GM23338 (cell line): ENCODE results near the gene USP33. TPM values are rescaled to one million over a fixed set of nuclear protein-coding genes. Genes with fewer than 3 reads are reported as not detected.

Source experiments
- ATAC-seq: fragments of 200-7000 bp; cut with Tn5 transposase; 3 replicates; pipeline ENCODE4 v1.9.1; 2020
- DNase-seq: peaks from one replicate; pipeline ENCODE4 v3.0.0-alpha.2; 2015; ENCODE audit warnings: low spot score
- H2AFZ ChIP-seq: fragments of 200-600 bp; sonication (generic); 2 replicates; pipeline ENCODE4 v1.8.0; 2016; ENCODE audit warnings: antibody characterized with exemption, mild to moderate bottlenecking, moderate library complexity
- H3F3A ChIP-seq: fragments of 200-600 bp; sonication (generic); replicated peaks from 2 replicates; pipeline ENCODE4 v1.8.0; 2017; ENCODE audit warnings: antibody characterized with exemption, mixed run types, low read depth
- H3K27ac ChIP-seq: fragments of 200-600 bp; sonication (generic); 2 replicates; pipeline ENCODE4 v1.6.1; 2016; ENCODE audit warnings: low read depth
- H3K27me3 ChIP-seq: fragments of 200-600 bp; sonication (generic); 2 replicates; pipeline ENCODE4 v1.8.0; 2016; ENCODE audit warnings: mild to moderate bottlenecking, mixed run types, moderate library complexity; ENCODE audit not compliant: insufficient read depth
- H3K36me3 ChIP-seq: fragments of 200-600 bp; sonication (generic); 2 replicates; pipeline ENCODE4 v1.8.0; 2016; ENCODE audit warnings: mild to moderate bottlenecking; ENCODE audit not compliant: insufficient read depth
- H3K4me1 ChIP-seq: fragments of 200-600 bp; sonication (generic); 2 replicates; pipeline ENCODE4 v1.8.0; 2016; ENCODE audit warnings: mild to moderate bottlenecking, moderate library complexity; ENCODE audit not compliant: insufficient read depth
- H3K4me2 ChIP-seq: fragments of 200-600 bp; sonication (generic); 2 replicates; pipeline ENCODE4 v1.7.1; 2017; ENCODE audit warnings: mixed run types
- H3K4me3 ChIP-seq: fragments of 200-600 bp; sonication (generic); 2 replicates; pipeline ENCODE4 v1.6.1; 2016; ENCODE audit warnings: mixed run types
- H3K79me2 ChIP-seq: fragments of 200-600 bp; sonication (generic); replicated peaks from 2 replicates; pipeline ENCODE4 v1.8.0; 2017; ENCODE audit warnings: mild to moderate bottlenecking; ENCODE audit not compliant: insufficient read depth
- H3K9me2 ChIP-seq: fragments of 200-600 bp; sonication (generic); 2 replicates; pipeline ENCODE4 v1.8.0; 2017; ENCODE audit not compliant: insufficient read depth
- H4K20me1 ChIP-seq: fragments of 200-600 bp; sonication (generic); replicated peaks from 2 replicates; pipeline ENCODE4 v1.8.0; 2017; ENCODE audit warnings: mild to moderate bottlenecking; ENCODE audit not compliant: insufficient read depth
- H3K27ac Mint-ChIP-seq: 2 replicates; pipeline ENCODE4 v1.8.0; 2020; ENCODE audit warnings: inconsistent platforms, mild to moderate bottlenecking, moderate library complexity, mixed read lengths
- H3K27me3 Mint-ChIP-seq: 3 replicates; pipeline ENCODE4 v1.8.0; 2022; ENCODE audit warnings: low read depth, mild to moderate bottlenecking, moderate library complexity, mixed read lengths, inconsistent platforms; ENCODE audit not compliant: insufficient read depth, poor library complexity
- H3K36me3 Mint-ChIP-seq: 3 replicates; pipeline ENCODE4 v1.8.0; 2021; ENCODE audit warnings: low read depth, mild to moderate bottlenecking, inconsistent platforms, moderate library complexity, mixed read lengths
- H3K4me1 Mint-ChIP-seq: 3 replicates; pipeline ENCODE4 v1.8.0; 2020; ENCODE audit warnings: mild to moderate bottlenecking, inconsistent platforms, mixed read lengths
- H3K4me3 Mint-ChIP-seq: 3 replicates; pipeline ENCODE4 v1.8.0; 2021; ENCODE audit warnings: moderate library complexity, mild to moderate bottlenecking, inconsistent platforms, mixed read lengths
- H3K9me3 Mint-ChIP-seq: 3 replicates; pipeline ENCODE4 v1.8.0; 2020; ENCODE audit warnings: moderate library complexity, mild to moderate bottlenecking, inconsistent platforms, mixed read lengths
- CREB1 ChIP-seq: fragments of 250-450 bp; sonication (Bioruptor Pico); IDR thresholded peaks from 2 replicates; pipeline ENCODE4 v1.5.0; 2020; ENCODE audit warnings: low read depth, mild to moderate bottlenecking, moderate library complexity
- EZH2phosphoT487 ChIP-seq: fragments of 200-600 bp; sonication (generic); IDR thresholded peaks from one replicate; pipeline ENCODE4 v1.8.1; 2018; ENCODE audit warnings: antibody characterized with exemption; ENCODE audit not compliant: unreplicated experiment
- JUNB ChIP-seq: IDR thresholded peaks from one replicate; pipeline ENCODE4 v1.6.1; 2016; ENCODE audit warnings: antibody characterized with exemption; ENCODE audit not compliant: unreplicated experiment
- NANOG ChIP-seq: IDR thresholded peaks from 2 replicates; pipeline ENCODE4 v1.6.1; 2016; ENCODE audit warnings: antibody characterized with exemption, borderline replicate concordance
- POLR2AphosphoS5 ChIP-seq: IDR thresholded peaks from 2 replicates; pipeline ENCODE4 v1.6.1; 2016; ENCODE audit warnings: antibody characterized with exemption, low read depth
- ZNF331 ChIP-seq: fragments of 250-450 bp; sonication (Bioruptor Pico); IDR thresholded peaks from 2 replicates; pipeline ENCODE4 v1.5.0; 2020; ENCODE audit warnings: low read depth, mild to moderate bottlenecking, moderate library complexity
- polyA plus RNA-seq: library from polyadenylated mRNA; unstranded; fragments of >200 nt; fragmentation: Nextera tagmentation; extraction: Ambion mirVana; gene quantifications from 2 replicates; pipeline ENCODE4 v1.2.1, GENCODE V29; 2016
- total RNA-seq: library from RNA; depleted of rRNA; stranded (reverse); fragments of >200 nt; shearing (Covaris generic); gene quantifications from 2 replicates; pipeline ENCODE4 v1.2.3, GENCODE V29; 2014
- TF ChIP-seq, protein P1 (sequence below): fragments of 250-450 bp; sonication (Bioruptor Pico); IDR thresholded peaks from 2 replicates; pipeline ENCODE4 v1.5.0; 2020; ENCODE audit warnings: mild to moderate bottlenecking, moderate library complexity
- TF ChIP-seq, protein P2 (sequence below), 2 experiments: fragments of 200-600 bp in 1 of 2; sonication (generic) in 1 of 2; conservative IDR thresholded peaks; 2 replicates each; pipeline versions ENCODE4 v1.5.1 to v1.6.1; 2016 to 2017; ENCODE audit warnings: antibody characterized with exemption in 2 of 2, low read depth in 2 of 2, mild to moderate bottlenecking in 2 of 2, moderate library complexity in 1 of 2

The USP33 gene
- total and polyA plus RNA-seq, 2 experiments from 2014 or later, result 42.4 to 63.9 TPM

DNA sequence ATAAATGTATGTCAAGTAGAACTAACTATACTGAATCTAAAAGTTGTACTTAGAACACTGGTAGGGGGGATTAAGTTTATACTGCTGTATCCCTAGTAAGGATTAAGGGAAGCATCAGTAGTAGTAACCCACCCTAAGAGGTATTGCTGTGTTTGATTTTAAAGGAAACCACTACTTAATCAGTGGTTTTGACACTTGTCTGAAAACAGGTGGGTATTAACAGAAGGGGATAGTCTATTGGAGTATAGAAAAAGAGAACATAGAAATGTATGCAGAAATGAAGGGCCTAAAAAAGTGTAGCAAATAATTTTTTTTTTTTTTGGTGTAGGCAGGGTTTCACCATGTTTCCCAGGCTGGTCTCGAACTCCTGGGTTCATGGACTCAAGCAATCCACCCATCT lies 22.0 kb upstream of the USP33 start:
- Mint-ChIP-seq H3K9me3 (peaks cover 18% of the 10 kb centered on the region), H3K4me1 (peaks cover 6% of the 10 kb centered on the region; the same call in 2 of the 3 replicates), H3K27me3 (peaks cover 3% of the 10 kb centered on the region), H3K4me3 (no peak overlapping the region), H3K27ac (no peak overlapping the region), H3K36me3 (peaks cover 34% of the 10 kb centered on the region)
- H3K9me2 ChIP-seq, result no peaks in the 10 kb centered on the region
- no peaks in the 10 kb centered on the region for H3K4me1 ChIP-seq
- H3K27ac ChIP-seq, result no peak overlapping the region
- H3K4me2 ChIP-seq, result no peak overlapping the region
- TF ChIP-seq CREB1 (CRISPR knock-in tag), result no peak
- no peak for TF ChIP-seq POLR2AphosphoS5
- TF ChIP-seq, protein P1, sequence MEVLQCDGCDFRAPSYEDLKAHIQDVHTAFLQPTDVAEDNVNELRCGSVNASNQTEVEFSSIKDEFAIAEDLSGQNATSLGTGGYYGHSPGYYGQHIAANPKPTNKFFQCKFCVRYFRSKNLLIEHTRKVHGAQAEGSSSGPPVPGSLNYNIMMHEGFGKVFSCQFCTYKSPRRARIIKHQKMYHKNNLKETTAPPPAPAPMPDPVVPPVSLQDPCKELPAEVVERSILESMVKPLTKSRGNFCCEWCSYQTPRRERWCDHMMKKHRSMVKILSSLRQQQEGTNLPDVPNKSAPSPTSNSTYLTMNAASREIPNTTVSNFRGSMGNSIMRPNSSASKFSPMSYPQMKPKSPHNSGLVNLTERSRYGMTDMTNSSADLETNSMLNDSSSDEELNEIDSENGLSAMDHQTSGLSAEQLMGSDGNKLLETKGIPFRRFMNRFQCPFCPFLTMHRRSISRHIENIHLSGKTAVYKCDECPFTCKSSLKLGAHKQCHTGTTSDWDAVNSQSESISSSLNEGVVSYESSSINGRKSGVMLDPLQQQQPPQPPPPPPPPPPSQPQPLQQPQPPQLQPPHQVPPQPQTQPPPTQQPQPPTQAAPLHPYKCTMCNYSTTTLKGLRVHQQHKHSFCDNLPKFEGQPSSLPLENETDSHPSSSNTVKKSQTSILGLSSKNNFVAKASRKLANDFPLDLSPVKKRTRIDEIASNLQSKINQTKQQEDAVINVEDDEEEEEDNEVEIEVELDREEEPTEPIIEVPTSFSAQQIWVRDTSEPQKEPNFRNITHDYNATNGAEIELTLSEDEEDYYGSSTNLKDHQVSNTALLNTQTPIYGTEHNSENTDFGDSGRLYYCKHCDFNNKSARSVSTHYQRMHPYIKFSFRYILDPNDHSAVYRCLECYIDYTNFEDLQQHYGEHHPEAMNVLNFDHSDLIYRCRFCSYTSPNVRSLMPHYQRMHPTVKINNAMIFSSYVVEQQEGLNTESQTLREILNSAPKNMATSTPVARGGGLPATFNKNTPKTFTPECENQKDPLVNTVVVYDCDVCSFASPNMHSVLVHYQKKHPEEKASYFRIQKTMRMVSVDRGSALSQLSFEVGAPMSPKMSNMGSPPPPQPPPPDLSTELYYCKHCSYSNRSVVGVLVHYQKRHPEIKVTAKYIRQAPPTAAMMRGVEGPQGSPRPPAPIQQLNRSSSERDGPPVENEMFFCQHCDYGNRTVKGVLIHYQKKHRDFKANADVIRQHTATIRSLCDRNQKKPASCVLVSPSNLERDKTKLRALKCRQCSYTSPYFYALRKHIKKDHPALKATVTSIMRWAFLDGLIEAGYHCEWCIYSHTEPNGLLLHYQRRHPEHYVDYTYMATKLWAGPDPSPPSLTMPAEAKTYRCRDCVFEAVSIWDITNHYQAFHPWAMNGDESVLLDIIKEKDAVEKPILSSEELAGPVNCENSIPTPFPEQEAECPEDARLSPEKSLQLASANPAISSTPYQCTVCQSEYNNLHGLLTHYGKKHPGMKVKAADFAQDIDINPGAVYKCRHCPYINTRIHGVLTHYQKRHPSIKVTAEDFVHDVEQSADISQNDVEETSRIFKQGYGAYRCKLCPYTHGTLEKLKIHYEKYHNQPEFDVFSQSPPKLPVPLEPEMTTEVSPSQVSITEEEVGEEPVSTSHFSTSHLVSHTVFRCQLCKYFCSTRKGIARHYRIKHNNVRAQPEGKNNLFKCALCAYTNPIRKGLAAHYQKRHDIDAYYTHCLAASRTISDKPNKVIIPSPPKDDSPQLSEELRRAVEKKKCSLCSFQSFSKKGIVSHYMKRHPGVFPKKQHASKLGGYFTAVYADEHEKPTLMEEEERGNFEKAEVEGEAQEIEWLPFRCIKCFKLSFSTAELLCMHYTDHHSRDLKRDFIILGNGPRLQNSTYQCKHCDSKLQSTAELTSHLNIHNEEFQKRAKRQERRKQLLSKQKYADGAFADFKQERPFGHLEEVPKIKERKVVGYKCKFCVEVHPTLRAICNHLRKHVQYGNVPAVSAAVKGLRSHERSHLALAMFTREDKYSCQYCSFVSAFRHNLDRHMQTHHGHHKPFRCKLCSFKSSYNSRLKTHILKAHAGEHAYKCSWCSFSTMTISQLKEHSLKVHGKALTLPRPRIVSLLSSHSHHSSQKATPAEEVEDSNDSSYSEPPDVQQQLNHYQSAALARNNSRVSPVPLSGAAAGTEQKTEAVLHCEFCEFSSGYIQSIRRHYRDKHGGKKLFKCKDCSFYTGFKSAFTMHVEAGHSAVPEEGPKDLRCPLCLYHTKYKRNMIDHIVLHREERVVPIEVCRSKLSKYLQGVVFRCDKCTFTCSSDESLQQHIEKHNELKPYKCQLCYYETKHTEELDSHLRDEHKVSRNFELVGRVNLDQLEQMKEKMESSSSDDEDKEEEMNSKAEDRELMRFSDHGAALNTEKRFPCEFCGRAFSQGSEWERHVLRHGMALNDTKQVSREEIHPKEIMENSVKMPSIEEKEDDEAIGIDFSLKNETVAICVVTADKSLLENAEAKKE (CRISPR knock-in tag), result no peak
- no peak for TF ChIP-seq ZNF331
- TF ChIP-seq, protein P2, sequence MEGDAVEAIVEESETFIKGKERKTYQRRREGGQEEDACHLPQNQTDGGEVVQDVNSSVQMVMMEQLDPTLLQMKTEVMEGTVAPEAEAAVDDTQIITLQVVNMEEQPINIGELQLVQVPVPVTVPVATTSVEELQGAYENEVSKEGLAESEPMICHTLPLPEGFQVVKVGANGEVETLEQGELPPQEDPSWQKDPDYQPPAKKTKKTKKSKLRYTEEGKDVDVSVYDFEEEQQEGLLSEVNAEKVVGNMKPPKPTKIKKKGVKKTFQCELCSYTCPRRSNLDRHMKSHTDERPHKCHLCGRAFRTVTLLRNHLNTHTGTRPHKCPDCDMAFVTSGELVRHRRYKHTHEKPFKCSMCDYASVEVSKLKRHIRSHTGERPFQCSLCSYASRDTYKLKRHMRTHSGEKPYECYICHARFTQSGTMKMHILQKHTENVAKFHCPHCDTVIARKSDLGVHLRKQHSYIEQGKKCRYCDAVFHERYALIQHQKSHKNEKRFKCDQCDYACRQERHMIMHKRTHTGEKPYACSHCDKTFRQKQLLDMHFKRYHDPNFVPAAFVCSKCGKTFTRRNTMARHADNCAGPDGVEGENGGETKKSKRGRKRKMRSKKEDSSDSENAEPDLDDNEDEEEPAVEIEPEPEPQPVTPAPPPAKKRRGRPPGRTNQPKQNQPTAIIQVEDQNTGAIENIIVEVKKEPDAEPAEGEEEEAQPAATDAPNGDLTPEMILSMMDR (conservative IDR thresholded peaks at IDR 0.05; ENCODE audit: low read depth in 2 of 2), result no peak
- no peak for TF ChIP-seq EZH2phosphoT487
- no peak for TF ChIP-seq NANOG
- TF ChIP-seq JUNB, result no peak
- ATAC-seq, result no peak
- DNase-seq, result no peak
- H4K20me1 ChIP-seq, result no peaks in the 10 kb centered on the region
- H3K36me3 ChIP-seq, result peaks cover 11% of the 10 kb centered on the region; the same call in 1 of the 2 replicates
- peaks cover 23% of the 10 kb centered on the region for H3K79me2 ChIP-seq
- H3K27me3 ChIP-seq, result no peaks in the 10 kb centered on the region
- no peaks in the 10 kb centered on the region for H3F3A ChIP-seq
- H3K4me3 ChIP-seq, result no peak overlapping the region
- H2AFZ ChIP-seq, result no peak overlapping the region
